Suprapubic skin (tissue), 4 donors: Measurements from ENCODE around the gene ADAT1.

Experiments used
- POLR2A ChIP-seq, 2 donors: fragments of 450-650 bp; IDR thresholded peaks; one replicate each; pipeline ENCODE4 v1.6.1; 2017; ENCODE audit warnings: antibody characterized with exemption in 2 of 2, mild to moderate bottlenecking in 2 of 2, moderate library complexity in 2 of 2
- POLR2AphosphoS5 ChIP-seq, 3 donors: sonication (generic); formaldehyde crosslinking; IDR thresholded peaks; one replicate each; pipeline ENCODE4 v1.6.1; 2017; ENCODE audit warnings: antibody characterized with exemption in 3 of 3

DNA sequence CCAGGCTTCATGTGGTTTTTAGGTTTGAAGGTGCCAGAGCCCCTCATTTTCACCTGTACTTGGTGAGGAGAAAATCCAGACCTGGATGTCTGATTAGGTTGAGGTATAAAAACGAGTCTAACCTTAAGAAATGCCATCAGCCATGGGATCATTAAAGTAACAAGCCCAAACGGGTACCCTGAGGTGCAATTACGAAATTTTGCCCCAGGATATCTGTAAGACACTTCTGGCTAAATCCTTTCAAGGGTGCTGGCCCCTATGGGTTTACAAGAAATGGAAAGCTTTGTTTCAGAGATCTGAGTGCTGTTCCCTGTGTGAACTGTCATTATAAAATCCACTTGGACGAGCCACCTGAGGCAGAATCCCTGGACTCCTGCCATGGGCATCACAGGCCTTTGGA, 19.8 kb downstream of the ADAT1 start:
- no peak for TF ChIP-seq POLR2AphosphoS5 (IDR thresholded peaks at IDR 0.05)
- TF ChIP-seq POLR2A (IDR thresholded peaks at IDR 0.05) = no peak
